Testis (tissue), 2 donors: ENCODE results near the gene ZC3H7B.

Experiments used
- CTCF ChIP-seq, 3 experiments: fragments of 450-650 bp in 2 of 3; fragments of 200-600 bp in 1 of 3; sonication (generic) in 1 of 3; IDR thresholded peaks; one replicate each; pipeline ENCODE4 v1.5.1; 2016 to 2019; ENCODE audit warnings: antibody characterized with exemption in 3 of 3, mild to moderate bottlenecking in 2 of 3, moderate library complexity in 1 of 3
- POLR2A ChIP-seq: fragments of 450-650 bp; IDR thresholded peaks from one replicate; pipeline ENCODE4 v1.6.1; 2017; ENCODE audit warnings: antibody characterized with exemption, mild to moderate bottlenecking, moderate library complexity

GRCh38 chr22:41368543-41369423 lies 67.5 kb downstream of the ZC3H7B start:
- TF ChIP-seq CTCF (IDR thresholded peaks at IDR 0.05) (no peak), POLR2A (no peak)
